ENCODE data around the gene AGMO.

DNA sequence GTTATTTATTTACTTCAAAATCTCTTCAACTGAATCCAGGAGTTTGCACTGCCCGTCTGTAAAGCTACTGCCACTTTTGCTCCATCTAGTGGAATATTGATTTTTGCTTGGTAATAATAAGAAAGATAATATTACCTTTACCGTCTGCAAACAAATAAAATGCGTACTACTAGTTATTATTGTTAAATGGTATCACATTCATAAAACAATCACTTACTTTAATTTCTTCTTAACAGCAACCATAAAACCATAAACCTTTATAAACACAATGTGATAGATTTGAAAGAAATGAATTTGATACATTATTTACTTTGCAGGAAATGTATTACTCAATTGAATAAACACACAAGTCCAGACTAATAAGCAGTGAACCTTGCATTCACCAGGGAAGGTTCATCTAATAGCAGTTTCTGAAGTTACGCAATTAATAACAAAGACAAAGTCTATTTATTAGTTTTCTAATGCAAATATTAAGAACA, 6.4 kb downstream of the AGMO start:
- TF ChIP-seq, protein P1, sequence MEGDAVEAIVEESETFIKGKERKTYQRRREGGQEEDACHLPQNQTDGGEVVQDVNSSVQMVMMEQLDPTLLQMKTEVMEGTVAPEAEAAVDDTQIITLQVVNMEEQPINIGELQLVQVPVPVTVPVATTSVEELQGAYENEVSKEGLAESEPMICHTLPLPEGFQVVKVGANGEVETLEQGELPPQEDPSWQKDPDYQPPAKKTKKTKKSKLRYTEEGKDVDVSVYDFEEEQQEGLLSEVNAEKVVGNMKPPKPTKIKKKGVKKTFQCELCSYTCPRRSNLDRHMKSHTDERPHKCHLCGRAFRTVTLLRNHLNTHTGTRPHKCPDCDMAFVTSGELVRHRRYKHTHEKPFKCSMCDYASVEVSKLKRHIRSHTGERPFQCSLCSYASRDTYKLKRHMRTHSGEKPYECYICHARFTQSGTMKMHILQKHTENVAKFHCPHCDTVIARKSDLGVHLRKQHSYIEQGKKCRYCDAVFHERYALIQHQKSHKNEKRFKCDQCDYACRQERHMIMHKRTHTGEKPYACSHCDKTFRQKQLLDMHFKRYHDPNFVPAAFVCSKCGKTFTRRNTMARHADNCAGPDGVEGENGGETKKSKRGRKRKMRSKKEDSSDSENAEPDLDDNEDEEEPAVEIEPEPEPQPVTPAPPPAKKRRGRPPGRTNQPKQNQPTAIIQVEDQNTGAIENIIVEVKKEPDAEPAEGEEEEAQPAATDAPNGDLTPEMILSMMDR (IDR thresholded peaks at IDR 0.05; ENCODE audit: control extremely low read depth in 1 of 3, insufficient read depth in 1 of 3, low read depth in 1 of 3, low read length in 3 of 3), result no peak
- TF ChIP-seq CHD1 (IDR thresholded peaks at IDR 0.05; ENCODE audit: low read depth, low read length) (no peak), KDM1A (IDR thresholded peaks at IDR 0.05; ENCODE audit: borderline replicate concordance, low read length) (no peak), POLR2A (IDR thresholded peaks at IDR 0.05; ENCODE audit: control extremely low read depth in 1 of 2, low read depth in 2 of 2, low read length in 2 of 2) (no peak), SP2 (IDR thresholded peaks at IDR 0.05; ENCODE audit: low read length) (no peak)
- TF ChIP-seq, protein P2, sequence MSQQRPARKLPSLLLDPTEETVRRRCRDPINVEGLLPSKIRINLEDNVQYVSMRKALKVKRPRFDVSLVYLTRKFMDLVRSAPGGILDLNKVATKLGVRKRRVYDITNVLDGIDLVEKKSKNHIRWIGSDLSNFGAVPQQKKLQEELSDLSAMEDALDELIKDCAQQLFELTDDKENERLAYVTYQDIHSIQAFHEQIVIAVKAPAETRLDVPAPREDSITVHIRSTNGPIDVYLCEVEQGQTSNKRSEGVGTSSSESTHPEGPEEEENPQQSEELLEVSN (IDR thresholded peaks at IDR 0.05), result no peak
- TF ChIP-seq, protein P3, sequence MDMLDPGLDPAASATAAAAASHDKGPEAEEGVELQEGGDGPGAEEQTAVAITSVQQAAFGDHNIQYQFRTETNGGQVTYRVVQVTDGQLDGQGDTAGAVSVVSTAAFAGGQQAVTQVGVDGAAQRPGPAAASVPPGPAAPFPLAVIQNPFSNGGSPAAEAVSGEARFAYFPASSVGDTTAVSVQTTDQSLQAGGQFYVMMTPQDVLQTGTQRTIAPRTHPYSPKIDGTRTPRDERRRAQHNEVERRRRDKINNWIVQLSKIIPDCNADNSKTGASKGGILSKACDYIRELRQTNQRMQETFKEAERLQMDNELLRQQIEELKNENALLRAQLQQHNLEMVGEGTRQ (IDR thresholded peaks at IDR 0.05; ENCODE audit: low read length), result no peak
- TF ChIP-seq, protein P4, sequence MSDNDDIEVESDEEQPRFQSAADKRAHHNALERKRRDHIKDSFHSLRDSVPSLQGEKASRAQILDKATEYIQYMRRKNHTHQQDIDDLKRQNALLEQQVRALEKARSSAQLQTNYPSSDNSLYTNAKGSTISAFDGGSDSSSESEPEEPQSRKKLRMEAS (IDR thresholded peaks at IDR 0.05), result no peak
